ENCODE results near the gene ASIC4. TPM values are rescaled to one million over a fixed set of nuclear protein-coding genes. Genes with fewer than 3 reads are reported as not detected.

ASIC4 gene
- total and polyA plus RNA-seq, 9 of the 15 experiments (the other 6 are each of a cell fraction or from before 2014, with no cell fraction given): 0.07 to 19.2 (median 4.8) TPM

GRCh38 chr2:219492575-219492974 is 21.7 kb upstream of the ASIC4 start:
- H3K9me1 ChIP-seq (ENCODE audit: control insufficient read depth, insufficient read depth, low read length): no peaks in the 10 kb centered on the region
- intact Hi-C loops (cut with micrococcal nuclease) (no loop called here), in situ Hi-C loops (cut with MboI) (loop anchor here (5.0 kb wide), 1 partner anchor 35 kb away; no protein-coding TSS in a partner anchor)
- H3K9me3 ChIP-seq (replicated peaks; ENCODE audit: control insufficient read depth, insufficient read depth, low read depth, low read length): no peaks in the 10 kb centered on the region
- peaks cover 11% of the 10 kb centered on the region; the same call in 2 of the 3 replicates for H3K79me2 ChIP-seq (ENCODE audit: control insufficient read depth, insufficient read depth, low read length)
- CTCF ChIA-PET (ENCODE audit: low intra/inter-chr PET ratio): no interaction called here
- FAIRE-seq (no peak), ATAC-seq (no peak), DNase-seq (ENCODE audit: extremely low read depth in 1 of 4, low spot score in 3 of 4) (no peak)
- no peak overlapping the region; a peak in 2 of 4 replicates for H3K9ac ChIP-seq (ENCODE audit: insufficient read depth in 1 of 2, low read depth in 2 of 2, low read length in 2 of 2)
- no peak overlapping the region for H3K27ac ChIP-seq (ENCODE audit: extremely low read depth, low read depth, low read length)
- TF ChIP-seq ZBTB11 (CRISPR knock-in tag; IDR thresholded peaks at IDR 0.05): no peak
- no peak for TF ChIP-seq FOS (IDR thresholded peaks at IDR 0.05; ENCODE audit: extremely low read depth, insufficient read length)
- TF ChIP-seq ZBTB33 (CRISPR knock-in tag; IDR thresholded peaks at IDR 0.05): peak; percentile 68
- no peak for TF ChIP-seq HBP1 (CRISPR knock-in tag; IDR thresholded peaks at IDR 0.05)
- no peak for TF ChIP-seq KDM1A (IDR thresholded peaks at IDR 0.05)
- TF ChIP-seq ZNF140 (CRISPR knock-in tag; IDR thresholded peaks at IDR 0.05): no peak
- H3K27me3 ChIP-seq (ENCODE audit: control insufficient read depth in 2 of 2, insufficient read depth in 2 of 2, low read length in 2 of 2): no peaks in the 10 kb centered on the region
- no peak overlapping the region for H2AFZ ChIP-seq (ENCODE audit: low read depth, low read length)
- no peaks in the 10 kb centered on the region for H3K36me3 ChIP-seq (ENCODE audit: control insufficient read depth, insufficient read depth, low read length)
- peaks cover 19 to 69% of the 10 kb centered on the region in 2 experiments for H3K4me1 ChIP-seq (replicated peaks in 1 of 2; ENCODE audit: control insufficient read depth in 2 of 2, insufficient read depth in 2 of 2, low read length in 2 of 2)
- H4K20me1 ChIP-seq (replicated peaks; ENCODE audit: control insufficient read depth, insufficient read depth, low read length): no peaks in the 10 kb centered on the region
- POLR2A ChIA-PET: no interaction called here
- H3K4me3 ChIP-seq: no peak overlapping the region
- WGBS (ENCODE audit: insufficient coverage, low coverage, missing lambda C conversion rate): 76% methylated on average over 8 of the region's 20 CpGs
- BruUV-seq (replicated peaks): no TSS peak
- H3K4me2 ChIP-seq (ENCODE audit: insufficient read depth, low read length): no peak overlapping the region

Data from K562 (cell line).